Measurements from ENCODE around the gene ANAPC13. TPM values are rescaled to one million over a fixed set of nuclear protein-coding genes. Genes with fewer than 3 reads are reported as not detected.

The ANAPC13 gene
- total RNA-seq, 1 experiment from 2014 or later: 35.7 TPM

DNA sequence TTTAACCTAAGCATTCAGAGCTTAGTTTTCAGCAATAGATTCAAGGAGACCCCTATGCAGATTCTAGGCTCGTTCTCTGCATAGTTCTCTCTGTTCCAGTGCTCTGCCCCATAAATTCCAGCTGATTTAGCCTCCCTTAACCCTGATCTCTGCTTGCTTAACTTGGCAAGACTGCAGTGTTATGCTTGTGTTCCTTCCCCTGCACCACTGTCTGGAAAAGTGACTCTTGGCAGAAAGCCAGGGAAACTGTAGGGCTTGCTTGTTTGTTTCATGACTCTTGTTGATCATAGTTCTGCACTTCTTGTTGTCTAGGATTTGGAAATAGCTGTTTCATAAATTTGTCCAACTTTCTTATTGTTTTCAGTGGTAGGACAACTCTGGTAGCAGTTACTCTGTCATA, 40.1 kb downstream of the ANAPC13 start:
- no peaks in the 10 kb centered on the region for H3K9me2 ChIP-seq (ENCODE audit: insufficient read depth)
- ChIA-PET RAD21 (ENCODE audit: low non-redundant PET in 1 of 2, low total read pairs in 2 of 2, uncharacterized antibody in 2 of 2, unreplicated experiment in 2 of 2) (no interaction called here), CTCF (interaction anchor here (0.6 to 1.7 kb wide), 6 partner anchors 9 to 233 kb away, joined by 3 to 4 read pairs (median 3); no protein-coding TSS in a partner anchor), POLR2A (no interaction called here)
- no peaks in the 10 kb centered on the region for H4K20me1 ChIP-seq (ENCODE audit: insufficient read depth)
- intact Hi-C loops (cut with micrococcal nuclease): no loop called here
- H3K36me3 ChIP-seq (ENCODE audit: control insufficient read depth in 1 of 2, insufficient read depth in 2 of 2, low read length in 2 of 2): no peaks in the 10 kb centered on the region
- TF ChIP-seq REST (IDR thresholded peaks at IDR 0.05; ENCODE audit: low read depth): no peak
- TF ChIP-seq ZFX (IDR thresholded peaks at IDR 0.05): no peak
- no peak for TF ChIP-seq EZH2 (IDR thresholded peaks at IDR 0.05)
- no peak for TF ChIP-seq FOSL1 (IDR thresholded peaks at IDR 0.05; ENCODE audit: low read depth)
- no peak for TF ChIP-seq SP1 (IDR thresholded peaks at IDR 0.05; ENCODE audit: low read depth)
- TF ChIP-seq ELF1 (IDR thresholded peaks at IDR 0.05; ENCODE audit: borderline replicate concordance, low read depth): no peak
- TF ChIP-seq SIN3A (IDR thresholded peaks at IDR 0.05; ENCODE audit: low read depth): no peak
- no TSS peak for BruUV-seq (replicated peaks)
- no peak overlapping the region for H3K4me2 ChIP-seq (ENCODE audit: low read length)
- H3K9ac ChIP-seq (ENCODE audit: low read length): no peak overlapping the region
- ATAC-seq: no peak
- no peaks in the 10 kb centered on the region for H3K79me2 ChIP-seq (ENCODE audit: insufficient read depth, low read length)
- H2AFZ ChIP-seq (ENCODE audit: low read depth, low read length, poor library complexity, severe bottlenecking): no peak overlapping the region
- no peak overlapping the region for H3K27ac ChIP-seq (ENCODE audit: low read depth, low read length)
- H3K4me1 ChIP-seq (ENCODE audit: control insufficient read depth in 1 of 2, insufficient read depth in 2 of 2, low read length in 2 of 2): no peaks in the 10 kb centered on the region
- no peaks in the 10 kb centered on the region for H3K27me3 ChIP-seq (ENCODE audit: insufficient read depth, low read length)
- DNase-seq (ENCODE audit: low read depth, low spot score): no peak
- no peak overlapping the region for H3K4me3 ChIP-seq (replicated peaks in 1 of 2; ENCODE audit: low read depth in 1 of 2, low read length in 2 of 2)
- H3K9me3 ChIP-seq (ENCODE audit: control insufficient read depth in 1 of 2, insufficient read depth in 1 of 2, low read depth in 1 of 2, low read length in 2 of 2): no peaks in the 10 kb centered on the region

GRCh38 chr3:134445095-134445494, 40.7 kb downstream of the ANAPC13 start:
- RAD21 ChIA-PET (ENCODE audit: low non-redundant PET in 1 of 2, low total read pairs in 2 of 2, uncharacterized antibody in 2 of 2, unreplicated experiment in 2 of 2): no interaction called here
- ATAC-seq: no peak
- no peak overlapping the region for H3K4me2 ChIP-seq (ENCODE audit: low read length)
- H4K20me1 ChIP-seq (ENCODE audit: insufficient read depth): no peaks in the 10 kb centered on the region
- no peak for TF ChIP-seq FOSL1 (IDR thresholded peaks at IDR 0.05; ENCODE audit: low read depth)
- no peak for TF ChIP-seq ELF1 (IDR thresholded peaks at IDR 0.05; ENCODE audit: borderline replicate concordance, low read depth)
- no peak for TF ChIP-seq ATF3 (IDR thresholded peaks at IDR 0.05)
- no peak for TF ChIP-seq EZH2phosphoT487 (IDR thresholded peaks at IDR 0.05; ENCODE audit: borderline replicate concordance)
- TF ChIP-seq POLR2AphosphoS5 (IDR thresholded peaks at IDR 0.05; ENCODE audit: low read depth, low read length): no peak
- TF ChIP-seq EZH2 (IDR thresholded peaks at IDR 0.05): no peak
- H3K4me1 ChIP-seq (ENCODE audit: control insufficient read depth in 1 of 2, insufficient read depth in 2 of 2, low read length in 2 of 2): no peaks in the 10 kb centered on the region
- H3K27me3 ChIP-seq (ENCODE audit: insufficient read depth, low read length): no peaks in the 10 kb centered on the region
- no peak overlapping the region for H2AFZ ChIP-seq (ENCODE audit: low read depth, low read length, poor library complexity, severe bottlenecking)
- no peaks in the 10 kb centered on the region for H3K9me3 ChIP-seq (ENCODE audit: control insufficient read depth in 1 of 2, insufficient read depth in 1 of 2, low read depth in 1 of 2, low read length in 2 of 2)
- no peak for DNase-seq (ENCODE audit: low read depth, low spot score)
- no peak overlapping the region for H3K4me3 ChIP-seq (replicated peaks in 1 of 2; ENCODE audit: low read depth in 1 of 2, low read length in 2 of 2)
- no peak overlapping the region for H3K9ac ChIP-seq (ENCODE audit: low read length)
- CTCF ChIA-PET: interaction anchor here (1.0 to 1.7 kb wide), 3 partner anchors 10 to 232 kb away, joined by 3 to 4 read pairs (median 3); no protein-coding TSS in a partner anchor
- BruUV-seq (replicated peaks): no TSS peak
- no peaks in the 10 kb centered on the region for H3K36me3 ChIP-seq (ENCODE audit: control insufficient read depth in 1 of 2, insufficient read depth in 2 of 2, low read length in 2 of 2)
- POLR2A ChIA-PET: no interaction called here
- no peaks in the 10 kb centered on the region for H3K79me2 ChIP-seq (ENCODE audit: insufficient read depth, low read length)
- H3K27ac ChIP-seq (ENCODE audit: low read depth, low read length): no peak overlapping the region
- no peaks in the 10 kb centered on the region for H3K9me2 ChIP-seq (ENCODE audit: insufficient read depth)
- intact Hi-C loops (cut with micrococcal nuclease): no loop called here

Measured in HCT116 (cell line).